Hepatocyte (in vitro differentiated cells): ENCODE measurements around the gene MAGEL2. TPM values are rescaled to one million over a fixed set of nuclear protein-coding genes. Genes with fewer than 3 reads are reported as not detected.

Source experiments
- DNase-seq: peaks from one replicate; pipeline ENCODE4 v3.0.0-alpha.2; 2016; ENCODE audit warnings: low spot score
- H2AFZ ChIP-seq: fragments of 200-600 bp; sonication (generic); 2 replicates; pipeline ENCODE4 v1.6.0; 2016; ENCODE audit warnings: antibody characterized with exemption, mild to moderate bottlenecking
- H3K27ac ChIP-seq: fragments of 200-600 bp; sonication (generic); 2 replicates; pipeline ENCODE4 v1.5.1; 2016; ENCODE audit warnings: mild to moderate bottlenecking
- H3K27me3 ChIP-seq: fragments of 200-600 bp; sonication (generic); 2 replicates; pipeline ENCODE4 v1.6.1; 2016
- H3K36me3 ChIP-seq: fragments of 200-600 bp; sonication (generic); replicated peaks from 2 replicates; pipeline ENCODE4 v1.5.1; 2016; ENCODE audit warnings: low read depth; ENCODE audit not compliant: insufficient read depth
- H3K4me1 ChIP-seq: fragments of 200-600 bp; sonication (generic); 2 replicates; pipeline ENCODE4 v1.5.1; 2016; ENCODE audit warnings: mild to moderate bottlenecking, moderate library complexity; ENCODE audit not compliant: insufficient read depth
- H3K4me2 ChIP-seq: fragments of 200-600 bp; sonication (generic); 2 replicates; pipeline ENCODE4 v1.6.0; 2016
- H3K4me3 ChIP-seq: fragments of 200-600 bp; sonication (generic); 2 replicates; pipeline ENCODE4 v1.5.1; 2016; ENCODE audit warnings: mild to moderate bottlenecking
- H3K79me2 ChIP-seq: fragments of 200-600 bp; sonication (generic); 2 replicates; pipeline ENCODE4 v1.6.0; 2017; ENCODE audit warnings: mild to moderate bottlenecking
- H3K9me2 ChIP-seq: fragments of 200-600 bp; sonication (generic); replicated peaks from 2 replicates; pipeline ENCODE4 v1.6.0; 2017; ENCODE audit warnings: mild to moderate bottlenecking; ENCODE audit not compliant: insufficient read depth
- H3K9me3 ChIP-seq: fragments of 200-600 bp; sonication (generic); 2 replicates; pipeline ENCODE4 v1.5.1; 2016; ENCODE audit warnings: low read depth, mild to moderate bottlenecking
- H4K20me1 ChIP-seq: fragments of 200-600 bp; sonication (generic); 2 replicates; pipeline ENCODE4 v1.6.0; 2016; ENCODE audit warnings: mild to moderate bottlenecking; ENCODE audit not compliant: insufficient read depth, poor library complexity, severe bottlenecking
- EZH2 ChIP-seq: fragments of 200-600 bp; sonication (generic); IDR thresholded peaks from 2 replicates; pipeline ENCODE4 v1.6.1; 2016; ENCODE audit warnings: antibody characterized with exemption, mild to moderate bottlenecking, borderline replicate concordance
- EZH2phosphoT487 ChIP-seq: fragments of 200-600 bp; sonication (generic); IDR thresholded peaks from one replicate; pipeline ENCODE4 v1.6.1; 2018; ENCODE audit warnings: antibody characterized with exemption, mild to moderate bottlenecking, low read depth, moderate library complexity; ENCODE audit not compliant: unreplicated experiment, severe bottlenecking
- WGBS: methylation state at CpG from one replicate; pipeline ENCODE4 v1.1.6; 2016; ENCODE audit warnings: low lambda C conversion rate; ENCODE audit errors: missing lambda C conversion rate; 5-methylcytosine and 5-hydroxymethylcytosine counted together
- polyA plus RNA-seq: library from polyadenylated mRNA; unstranded; fragments of >200 nt; fragmentation: Nextera tagmentation; extraction: Ambion mirVana; gene quantifications from 2 replicates; pipeline ENCODE4 v1.2.1, GENCODE V29; 2016
- total RNA-seq: library from RNA; depleted of rRNA; stranded (reverse); fragments of >200 nt; gene quantifications from 2 replicates; pipeline ENCODE4 v1.2.3, GENCODE V29; 2014
- TF ChIP-seq, protein P1 (sequence below): fragments of 200-600 bp; sonication (generic); IDR thresholded peaks from 2 replicates; pipeline ENCODE4 v1.5.1; 2016; ENCODE audit warnings: antibody characterized with exemption, mild to moderate bottlenecking; ENCODE audit not compliant: poor library complexity

Gene MAGEL2
- total and polyA plus RNA-seq, 2 experiments from 2014 or later = 5.4 to 16.0 TPM

DNA sequence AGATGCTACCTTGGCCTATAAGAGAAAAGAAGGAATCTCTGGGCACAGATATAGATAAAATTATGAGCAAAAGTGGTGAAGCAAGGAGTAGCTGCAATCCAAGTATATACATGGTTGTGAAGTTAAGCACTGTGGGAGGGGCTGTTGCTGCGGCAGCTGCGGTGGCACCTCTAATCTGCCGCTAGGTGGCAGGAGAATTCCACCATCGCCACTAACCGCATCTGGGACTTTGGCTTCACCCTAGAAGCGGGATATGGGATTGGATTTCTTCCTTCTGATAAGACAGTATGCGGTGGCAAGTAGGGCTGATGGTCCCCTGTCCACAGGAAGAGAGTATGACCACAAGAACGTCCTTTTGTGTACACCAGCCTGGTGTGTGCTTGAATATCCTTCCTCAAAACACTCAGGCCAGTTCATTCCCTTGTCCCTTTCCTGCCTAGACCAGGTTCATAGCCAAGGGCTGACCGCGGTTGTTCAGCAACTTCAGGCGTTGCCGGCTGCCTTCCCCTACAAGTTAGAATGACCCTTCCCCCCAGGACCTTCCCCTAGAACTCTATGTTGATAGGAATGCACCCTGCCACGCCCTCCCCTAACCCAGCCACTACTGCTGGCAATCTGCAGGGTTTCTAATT is 5.1 kb downstream of the MAGEL2 start:
- Histone ChIP-seq H3K79me2 (no peaks in the 10 kb centered on the region), H3K27me3 (no peaks in the 10 kb centered on the region), H2AFZ (no peak overlapping the region), H4K20me1 (no peaks in the 10 kb centered on the region), H3K9me2 (no peaks in the 10 kb centered on the region), H3K9me3 (no peaks in the 10 kb centered on the region), H3K27ac (no peak overlapping the region), H3K4me1 (no peaks in the 10 kb centered on the region), H3K4me2 (peak overlapping the region; percentile 63), H3K4me3 (no peak overlapping the region), H3K36me3 (no peaks in the 10 kb centered on the region)
- TF ChIP-seq, protein P1, sequence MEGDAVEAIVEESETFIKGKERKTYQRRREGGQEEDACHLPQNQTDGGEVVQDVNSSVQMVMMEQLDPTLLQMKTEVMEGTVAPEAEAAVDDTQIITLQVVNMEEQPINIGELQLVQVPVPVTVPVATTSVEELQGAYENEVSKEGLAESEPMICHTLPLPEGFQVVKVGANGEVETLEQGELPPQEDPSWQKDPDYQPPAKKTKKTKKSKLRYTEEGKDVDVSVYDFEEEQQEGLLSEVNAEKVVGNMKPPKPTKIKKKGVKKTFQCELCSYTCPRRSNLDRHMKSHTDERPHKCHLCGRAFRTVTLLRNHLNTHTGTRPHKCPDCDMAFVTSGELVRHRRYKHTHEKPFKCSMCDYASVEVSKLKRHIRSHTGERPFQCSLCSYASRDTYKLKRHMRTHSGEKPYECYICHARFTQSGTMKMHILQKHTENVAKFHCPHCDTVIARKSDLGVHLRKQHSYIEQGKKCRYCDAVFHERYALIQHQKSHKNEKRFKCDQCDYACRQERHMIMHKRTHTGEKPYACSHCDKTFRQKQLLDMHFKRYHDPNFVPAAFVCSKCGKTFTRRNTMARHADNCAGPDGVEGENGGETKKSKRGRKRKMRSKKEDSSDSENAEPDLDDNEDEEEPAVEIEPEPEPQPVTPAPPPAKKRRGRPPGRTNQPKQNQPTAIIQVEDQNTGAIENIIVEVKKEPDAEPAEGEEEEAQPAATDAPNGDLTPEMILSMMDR = peak; percentile 73
- no peak for TF ChIP-seq EZH2
- 20% methylated on average over 13 of the region's 13 CpGs for WGBS
- DNase-seq = peak; percentile 80

- H3K4me2 ChIP-seq = no peak overlapping the region
- no peak for DNase-seq
- WGBS = 62% methylated on average over 8 of the region's 8 CpGs
- H3K27me3 ChIP-seq = no peaks in the 10 kb centered on the region
- no peaks in the 10 kb centered on the region for H3K79me2 ChIP-seq
- no peaks in the 10 kb centered on the region for H3K9me2 ChIP-seq
- no peak for TF ChIP-seq EZH2
- no peak for TF ChIP-seq EZH2phosphoT487
- TF ChIP-seq, protein P1 = no peak
- H3K4me3 ChIP-seq = no peak overlapping the region
- no peaks in the 10 kb centered on the region for H3K4me1 ChIP-seq
- H3K27ac ChIP-seq = peak overlapping the region; percentile 37
- H3K9me3 ChIP-seq = no peaks in the 10 kb centered on the region
- no peaks in the 10 kb centered on the region for H4K20me1 ChIP-seq
- H2AFZ ChIP-seq = no peak overlapping the region
- no peaks in the 10 kb centered on the region for H3K36me3 ChIP-seq
Measured at GRCh38 chr15:23634181-23634580, 13.5 kb downstream of the MAGEL2 start.

- TF ChIP-seq EZH2phosphoT487 (no peak), EZH2 (no peak)
- TF ChIP-seq, protein P1 = peak; percentile 55
- H3K4me2 ChIP-seq = peak overlapping the region; percentile 71
- H3K27ac ChIP-seq = no peak overlapping the region
- H3K36me3 ChIP-seq = no peaks in the 10 kb centered on the region
- no peak overlapping the region for H2AFZ ChIP-seq
- 32% methylated on average over 4 of the region's 4 CpGs for WGBS
- H3K4me1 ChIP-seq = no peaks in the 10 kb centered on the region
- H3K9me3 ChIP-seq = no peaks in the 10 kb centered on the region
- H3K4me3 ChIP-seq = no peak overlapping the region
- DNase-seq = peak; percentile 31
- H3K79me2 ChIP-seq = no peaks in the 10 kb centered on the region
- H3K9me2 ChIP-seq = no peaks in the 10 kb centered on the region
- no peaks in the 10 kb centered on the region for H3K27me3 ChIP-seq
- no peaks in the 10 kb centered on the region for H4K20me1 ChIP-seq
Measured at GRCh38 chr15:23629234-23629805, 18.3 kb downstream of the MAGEL2 start.
